Jurkat, Clone E6-1 (cell line): ENCODE data around the gene CDH23.

Source experiments
- DNase-seq: peaks from one replicate; pipeline ENCODE4 v3.0.0-alpha.2; 2011; ENCODE audit warnings: low read depth, low spot score
- H3K4me3 ChIP-seq: 2 replicates; pipeline ENCODE4 v1.5.1; 2011; ENCODE audit warnings: mild to moderate bottlenecking, low read length, control low read depth, moderate library complexity

Gene CDH23

DNA sequence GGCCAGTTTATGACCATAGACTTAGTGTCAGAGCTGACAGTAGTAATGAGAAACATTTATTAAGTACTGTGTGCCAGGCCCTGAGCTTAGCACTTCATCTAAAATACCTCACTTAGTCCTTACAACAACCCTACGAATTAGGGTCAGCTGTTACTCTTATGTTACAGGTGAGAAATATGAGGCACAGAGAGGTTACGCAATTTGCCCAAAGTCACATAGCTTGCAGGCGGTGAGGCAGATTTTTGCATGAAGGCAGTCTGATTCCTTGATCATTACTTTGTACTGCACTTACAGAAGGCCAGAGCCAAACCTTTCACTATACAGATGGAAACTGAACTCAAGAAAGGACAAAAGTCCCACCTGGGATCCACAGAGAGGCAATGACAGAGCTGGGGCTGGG is 10.2 kb downstream of the CDH23 start:
- H3K4me3 ChIP-seq = no peak overlapping the region
- no peak for DNase-seq

GRCh38 chr10:71408436-71409225 is 11.9 kb downstream of the CDH23 start:
- no peak overlapping the region for H3K4me3 ChIP-seq
- no peak for DNase-seq

GRCh38 chr10:71409516-71410104 is 12.9 kb downstream of the CDH23 start:
- no peak for DNase-seq
- H3K4me3 ChIP-seq = no peak overlapping the region

DNA sequence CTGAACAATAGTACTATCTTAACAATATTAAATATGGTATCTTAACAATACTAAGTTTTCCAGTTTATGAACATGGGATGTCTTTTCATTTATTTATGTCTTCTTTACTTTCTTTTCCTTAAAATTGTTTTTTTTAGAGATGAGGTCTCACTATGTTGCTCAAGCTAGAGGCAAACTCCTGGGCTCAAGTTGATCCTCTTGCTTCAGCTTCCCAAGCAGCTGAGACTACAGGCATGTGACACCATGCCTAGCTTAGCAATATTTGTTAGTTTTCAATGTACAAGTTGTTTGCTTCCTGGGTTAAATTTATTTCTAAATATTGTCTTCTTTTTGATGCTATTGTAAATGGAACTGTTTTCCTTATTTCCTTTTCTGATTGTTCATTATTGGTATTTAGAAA is 16.9 kb downstream of the CDH23 start:
- DNase-seq = no peak
- H3K4me3 ChIP-seq = no peak overlapping the region

- no peak for DNase-seq
- no peak overlapping the region for H3K4me3 ChIP-seq
Measured at GRCh38 chr10:71414359-71414758, 17.6 kb downstream of the CDH23 start.

GRCh38 chr10:71419002-71419540 is 22.4 kb downstream of the CDH23 start:
- no peak overlapping the region for H3K4me3 ChIP-seq
- no peak for DNase-seq

DNA sequence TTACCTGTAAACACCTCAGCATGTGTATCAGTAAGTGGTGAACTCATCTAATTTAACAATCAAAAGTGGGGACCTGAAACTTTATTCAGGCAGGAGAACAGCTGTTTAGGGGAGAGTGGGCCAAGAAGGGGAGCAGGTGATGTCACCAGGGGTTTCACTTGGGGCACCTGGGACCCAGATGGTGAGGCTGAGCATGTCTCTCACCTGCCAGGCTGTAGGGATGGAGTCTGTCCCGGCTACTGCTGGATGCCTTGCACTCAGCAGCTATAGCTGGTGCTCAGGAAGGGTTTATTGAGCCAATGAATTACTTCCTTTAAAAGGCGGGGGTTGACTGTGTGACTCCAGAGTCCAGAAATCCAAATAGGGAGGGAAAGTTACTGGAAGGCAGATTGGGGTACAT is 23.0 kb downstream of the CDH23 start:
- no peak overlapping the region for H3K4me3 ChIP-seq
- DNase-seq = no peak

- DNase-seq = no peak
- no peak overlapping the region for H3K4me3 ChIP-seq
Measured at GRCh38 chr10:71421075-71421434, 24.3 kb downstream of the CDH23 start.

- DNase-seq = no peak
- H3K4me3 ChIP-seq = no peak overlapping the region
Measured at GRCh38 chr10:71423250-71423649, 26.5 kb downstream of the CDH23 start.

DNA sequence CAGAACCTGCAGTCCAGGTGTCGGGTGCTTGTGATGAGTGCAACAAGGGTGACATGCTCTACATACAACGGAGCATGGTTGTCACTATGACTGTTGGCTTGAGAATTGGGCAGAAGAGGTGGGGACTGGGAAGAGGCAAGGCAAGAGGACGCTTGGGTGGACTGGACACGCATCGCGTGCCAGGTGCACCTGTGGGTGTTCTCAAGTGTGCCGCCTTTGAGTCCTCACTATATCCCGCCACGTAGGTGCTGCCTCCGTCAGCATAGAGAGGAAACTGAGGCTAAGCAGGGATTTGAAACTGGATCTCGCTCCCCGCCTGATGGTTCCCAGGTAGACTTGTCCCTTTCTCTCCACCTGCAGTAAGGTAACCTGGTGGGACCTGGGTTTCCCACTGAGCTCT is 27.2 kb downstream of the CDH23 start:
- H3K4me3 ChIP-seq = no peak overlapping the region
- no peak for DNase-seq

DNA sequence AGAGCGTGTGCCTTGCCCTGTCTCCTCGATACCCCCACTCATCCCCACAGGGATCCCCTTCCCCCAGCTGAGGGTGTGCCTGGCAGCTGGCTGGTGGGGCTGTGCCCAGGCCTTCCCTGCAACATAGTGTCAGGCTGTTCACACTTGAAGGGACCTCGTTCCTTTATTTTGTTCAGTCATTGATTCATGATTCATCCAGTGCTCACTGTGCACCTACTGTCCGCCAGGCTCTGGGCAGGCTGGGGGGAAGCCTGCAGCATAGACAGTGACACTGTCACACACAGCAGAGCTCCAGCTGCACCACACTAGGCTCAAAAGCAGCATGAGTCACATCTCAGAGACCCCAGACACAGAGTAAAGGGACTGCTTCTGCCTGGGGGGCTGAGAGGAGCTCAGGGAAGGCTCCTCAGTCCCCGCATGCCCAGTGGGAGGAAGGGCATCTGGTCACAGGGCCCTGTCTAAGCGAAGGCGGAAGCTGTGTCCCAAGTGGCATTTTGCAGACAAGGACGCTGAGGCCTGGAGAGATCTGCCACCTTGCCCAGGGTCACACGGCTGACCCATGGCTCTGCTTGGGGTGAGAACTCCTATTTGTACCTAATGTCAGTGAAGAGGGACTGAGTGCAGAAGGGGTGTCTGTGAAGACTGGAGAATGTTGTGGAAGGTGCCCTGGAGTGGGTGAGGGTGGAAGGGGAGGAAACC is 27.9 kb downstream of the CDH23 start:
- DNase-seq = no peak
- H3K4me3 ChIP-seq = no peak overlapping the region

DNA sequence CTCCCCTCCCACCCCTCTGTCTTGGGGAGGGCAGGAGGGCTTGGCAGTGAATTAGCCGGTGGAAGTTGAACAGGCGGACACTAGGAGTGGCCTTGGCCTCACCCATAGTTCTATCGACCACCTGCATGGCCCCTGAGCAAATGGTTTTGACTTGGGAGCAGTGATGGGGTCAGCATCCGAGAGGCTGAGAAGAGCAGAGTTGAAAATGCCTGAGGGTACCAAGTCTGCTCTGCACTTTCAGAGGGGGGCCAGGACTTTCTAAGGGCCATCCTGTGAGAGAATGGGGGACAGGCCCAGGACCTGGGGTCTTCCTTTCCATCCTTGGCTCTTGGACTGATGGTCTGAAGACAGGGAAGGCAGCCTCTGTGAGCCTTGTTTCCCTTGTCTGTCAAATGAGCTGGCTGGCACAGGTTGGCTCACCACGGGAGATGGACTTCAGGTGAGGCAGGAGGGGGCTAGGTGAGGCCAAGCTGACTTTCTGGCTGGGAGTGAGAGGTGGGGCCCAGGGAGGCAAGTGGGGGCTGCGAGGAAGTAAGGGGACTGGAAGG is 29.4 kb downstream of the CDH23 start:
- H3K4me3 ChIP-seq = no peak overlapping the region
- no peak for DNase-seq

- no peak overlapping the region for H3K4me3 ChIP-seq
- no peak for DNase-seq
Measured at GRCh38 chr10:71427246-71427645, 30.5 kb downstream of the CDH23 start.

DNA sequence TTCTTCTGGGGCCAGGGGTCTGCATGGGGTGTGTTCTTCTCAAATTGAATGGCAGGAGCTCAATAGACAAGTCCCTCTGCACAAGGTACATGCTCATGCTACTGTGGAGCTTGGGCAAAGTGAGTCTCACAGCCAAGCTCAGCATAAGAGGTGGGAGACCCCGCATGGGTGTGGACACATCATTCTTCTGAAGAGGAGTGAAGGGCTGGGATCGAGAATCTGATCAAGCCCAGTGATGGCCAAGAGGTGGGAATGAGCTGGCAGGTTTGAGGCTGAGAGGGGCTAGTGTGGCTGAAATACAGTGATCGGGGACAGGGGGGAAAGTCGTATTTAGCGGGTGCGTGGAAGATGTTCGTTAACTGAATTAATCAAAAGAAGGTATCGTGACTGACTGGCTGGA is 32.6 kb downstream of the CDH23 start:
- no peak for DNase-seq
- no peak overlapping the region for H3K4me3 ChIP-seq

DNA sequence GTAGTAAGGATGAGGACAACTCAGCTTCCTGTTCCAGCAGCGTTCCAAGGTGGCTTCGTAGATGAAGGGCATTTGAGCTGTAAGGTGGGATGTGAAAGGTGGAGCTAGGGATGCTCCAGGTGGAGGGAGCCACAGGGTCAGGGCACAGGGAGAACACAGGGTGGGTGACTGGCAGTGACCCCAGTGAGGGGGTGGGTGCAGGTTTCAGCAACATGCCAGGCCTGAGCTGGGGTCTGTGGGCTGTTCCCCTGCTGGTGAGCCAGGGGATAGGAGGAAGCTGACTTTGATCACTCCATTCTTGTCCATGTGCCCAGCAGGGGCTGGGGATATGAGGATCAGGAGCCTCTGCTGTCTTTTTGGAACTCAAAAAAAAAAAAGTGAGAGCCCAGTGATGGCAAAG is 33.2 kb downstream of the CDH23 start:
- DNase-seq = no peak
- no peak overlapping the region for H3K4me3 ChIP-seq

DNA sequence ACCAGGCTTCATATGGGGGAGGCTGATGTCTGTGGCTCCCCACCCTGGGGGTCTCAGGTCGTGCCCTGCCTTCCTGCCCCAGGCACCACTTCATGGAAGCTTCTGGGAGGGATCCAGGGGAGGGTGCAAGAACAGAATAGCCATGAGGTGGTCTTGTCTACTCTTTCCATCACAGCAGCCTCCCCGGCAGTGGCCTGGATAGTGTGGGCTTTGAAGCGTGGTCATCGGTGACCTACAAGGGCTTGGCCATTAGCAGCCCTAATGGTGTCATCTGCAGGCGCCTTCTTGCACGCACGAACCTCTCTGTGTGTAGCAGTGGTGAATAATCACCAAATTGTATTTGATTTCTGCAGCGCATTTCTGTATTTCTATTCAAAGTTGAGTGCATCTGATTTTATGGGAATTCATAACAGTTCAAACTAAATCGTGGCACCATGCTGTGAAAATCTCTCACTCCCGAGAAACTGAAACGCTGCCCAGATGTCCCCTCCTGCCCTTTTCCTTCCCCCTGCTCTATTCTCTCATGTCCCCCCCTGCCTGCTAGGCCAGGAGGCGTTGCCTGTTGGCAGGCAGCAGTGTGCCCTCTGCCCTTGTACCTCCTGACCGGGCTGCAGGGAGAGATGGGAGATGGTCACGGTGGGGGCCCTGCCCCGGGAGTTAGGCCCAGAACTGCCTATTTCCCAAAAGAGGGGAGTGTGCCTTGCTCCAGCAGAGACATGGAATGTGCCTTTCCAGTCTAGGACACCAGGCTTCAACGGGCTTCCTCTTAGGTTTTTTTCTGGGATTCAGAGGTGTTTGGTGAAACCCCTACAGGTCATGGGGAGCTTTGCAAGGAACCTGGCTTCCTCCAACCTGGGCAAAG is 34.8 kb downstream of the CDH23 start:
- no peak overlapping the region for H3K4me3 ChIP-seq
- DNase-seq = no peak

DNA sequence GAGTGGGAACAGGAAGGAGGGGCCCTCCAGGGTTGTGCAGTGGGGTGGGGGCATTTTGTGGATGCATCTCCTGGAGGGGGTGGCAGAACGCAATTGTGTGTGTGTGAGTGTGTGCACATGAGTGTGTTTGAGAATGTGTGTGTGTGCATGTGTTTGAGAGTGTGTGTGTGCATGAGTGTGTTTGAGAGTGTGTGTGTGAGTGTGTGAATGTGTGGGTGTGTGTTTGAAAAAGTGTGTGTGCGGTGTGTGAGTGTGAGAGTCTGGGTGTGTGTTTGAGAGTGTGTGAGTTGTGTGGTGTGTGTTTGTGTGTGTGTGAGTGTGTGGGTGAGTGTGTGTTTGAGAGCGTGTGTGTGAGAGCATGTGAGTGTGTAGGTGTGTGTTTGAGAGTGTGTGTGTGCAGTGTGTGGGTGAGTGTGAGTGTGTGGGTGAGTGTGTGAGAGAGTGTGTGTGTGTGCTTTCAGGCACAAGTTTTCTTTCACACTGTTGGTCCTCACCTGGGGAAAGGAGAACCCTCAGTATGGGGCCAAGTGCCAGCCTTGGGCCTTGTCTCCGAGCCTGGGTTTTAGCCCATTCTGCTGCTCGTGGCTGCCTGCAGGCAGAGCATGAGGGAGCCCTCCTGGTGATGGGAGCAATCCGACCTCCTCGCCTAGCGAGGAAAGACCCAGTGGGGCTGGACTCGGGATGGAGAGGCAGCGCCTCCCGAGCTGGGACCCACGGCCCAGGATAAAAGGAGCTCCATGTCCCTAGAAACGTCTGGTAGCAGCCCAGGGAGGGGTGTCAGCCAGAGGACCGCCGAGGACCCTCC is 35.6 kb downstream of the CDH23 start:
- DNase-seq = no peak
- H3K4me3 ChIP-seq = no peak overlapping the region

DNA sequence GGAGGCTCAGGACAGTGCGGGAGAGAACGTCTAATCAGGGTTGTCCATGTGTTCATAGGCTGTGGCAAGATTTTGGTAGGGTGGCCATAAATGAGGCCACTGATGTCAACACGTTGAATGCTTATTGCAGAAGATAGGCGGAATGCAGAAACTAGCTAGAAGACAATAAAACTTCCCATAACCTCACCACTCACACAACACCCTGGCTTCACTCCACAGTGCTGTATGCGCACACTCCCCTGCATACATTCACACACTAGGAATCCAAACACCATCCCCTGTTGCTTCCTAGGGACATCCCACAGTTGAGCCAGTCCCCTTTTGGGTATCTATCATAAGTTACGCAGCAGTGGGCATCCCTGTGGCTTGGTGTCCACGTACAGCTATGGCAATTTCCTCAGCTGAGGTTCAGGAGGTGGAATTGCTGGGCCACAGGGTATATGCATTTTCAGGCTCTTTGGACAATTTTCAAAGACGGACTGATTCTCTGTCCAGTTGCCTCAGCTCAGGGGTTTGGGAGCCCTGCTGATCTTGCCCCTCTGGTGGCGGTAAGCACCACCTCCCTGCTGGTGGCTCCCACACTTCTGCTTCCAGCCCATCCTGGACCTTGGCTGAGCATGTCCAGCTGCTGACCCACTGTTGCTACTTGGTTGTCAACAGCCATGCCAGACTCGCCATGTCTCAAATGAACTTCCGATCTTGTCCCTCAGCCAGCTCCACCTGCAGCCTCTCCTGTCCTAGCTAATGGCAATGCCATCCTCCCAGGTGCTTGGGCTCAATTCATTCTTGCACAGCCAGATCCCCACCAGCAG is 36.4 kb downstream of the CDH23 start:
- DNase-seq = no peak
- H3K4me3 ChIP-seq = no peak overlapping the region
